Sigmoid colon (tissue), 3 donors: ENCODE data around the gene MAPK8IP3.

ENCODE experiments used
- CTCF ChIP-seq, 4 experiments: fragments of 450-650 bp in 3 of 4; fragments of 200-600 bp in 1 of 4; IDR thresholded peaks; one replicate each; pipeline ENCODE4 v1.5.1; 2016 to 2019; ENCODE audit warnings: antibody characterized with exemption in 4 of 4, mild to moderate bottlenecking in 3 of 4, moderate library complexity in 2 of 4
- POLR2A ChIP-seq, 2 donors: fragments of 450-650 bp; IDR thresholded peaks; one replicate each; pipeline ENCODE4 v1.6.1; 2016; ENCODE audit warnings: antibody characterized with exemption in 2 of 2, mild to moderate bottlenecking in 2 of 2, moderate library complexity in 2 of 2

GRCh38 chr16:1744338-1744840 is 38.4 kb downstream of the MAPK8IP3 start:
- no peak for TF ChIP-seq POLR2A (IDR thresholded peaks at IDR 0.05)
- no peak for TF ChIP-seq CTCF (IDR thresholded peaks at IDR 0.05)
